RCC 7860 (cell line): ENCODE data around the gene TMEM219.

Source experiments
- DNase-seq: peaks from one replicate; pipeline ENCODE4 v3.0.0-alpha.2; 2015; ENCODE audit warnings: low spot score
- FAIRE-seq: peaks from 2 replicates; lab custom pipeline; 2012; peaks lifted over from hg19 to GRCh38; lab: Jason Lieb, UNC

The TMEM219 gene

DNA sequence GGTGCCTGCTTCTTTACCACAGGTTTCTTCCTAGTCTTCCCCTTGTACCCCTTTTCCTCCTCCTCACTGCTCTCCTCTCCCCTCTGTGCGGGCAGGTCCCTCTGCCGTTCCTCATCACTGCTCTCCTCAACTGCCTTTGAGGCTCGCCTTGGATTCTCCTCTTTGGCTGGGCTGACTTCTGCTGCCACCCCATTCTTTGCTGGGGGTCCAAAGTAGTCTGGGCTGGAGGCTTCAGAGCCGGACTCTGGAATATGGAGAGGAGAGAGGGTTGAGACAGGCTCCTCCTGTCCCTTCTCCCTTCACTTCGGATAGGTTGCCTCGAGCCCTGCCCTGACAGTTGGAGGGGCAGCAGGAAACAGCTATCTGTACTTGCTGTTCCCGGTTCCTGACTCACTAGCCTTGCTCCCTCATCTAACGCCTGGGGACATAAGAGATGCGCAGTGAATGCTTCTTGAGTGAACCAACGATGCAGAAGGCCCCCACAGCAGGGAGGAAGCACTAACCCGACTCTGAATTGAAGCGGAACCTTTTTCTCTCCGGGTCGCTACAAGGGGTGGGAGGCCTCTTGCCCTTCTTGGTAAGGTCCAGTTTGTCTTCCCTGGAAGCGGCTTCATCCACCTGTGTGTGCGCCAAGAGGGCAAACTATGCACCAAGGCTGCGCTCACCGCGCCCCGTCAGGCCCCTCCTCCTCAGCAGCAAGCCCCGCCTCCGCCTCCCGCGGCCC, 32.9 kb downstream of the TMEM219 start:
- no peak for FAIRE-seq
- DNase-seq, result peak; percentile 17

DNA sequence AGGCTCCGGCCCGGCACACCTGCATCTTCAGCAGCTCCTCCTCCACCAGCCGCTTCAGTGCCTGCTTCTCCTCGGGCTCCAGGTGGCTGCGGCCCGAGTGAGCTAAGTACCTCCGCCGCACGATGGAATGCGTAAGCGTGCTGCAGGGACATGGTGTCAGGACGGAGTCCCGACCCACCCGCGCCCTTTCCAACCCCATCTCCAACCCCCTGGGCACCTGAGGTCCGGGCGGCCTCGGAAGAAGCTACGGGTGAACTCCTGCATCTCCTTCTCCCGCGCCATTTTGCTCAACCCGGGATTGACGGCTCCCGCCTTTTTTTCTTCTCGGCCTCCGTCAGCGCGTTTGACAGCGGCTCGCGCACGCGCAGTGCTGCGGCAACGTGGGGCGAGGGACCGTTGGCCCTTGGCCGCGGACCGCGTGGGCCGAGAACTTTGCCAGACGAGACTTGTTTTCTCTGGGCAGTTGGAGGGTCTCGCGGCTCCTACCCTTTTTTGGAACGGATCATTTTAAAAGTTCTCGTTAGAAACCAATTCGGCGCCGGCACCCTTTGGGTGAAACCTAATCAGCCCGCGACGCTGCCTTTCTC, 33.5 kb downstream of the TMEM219 start, which contains the start of gene HIRIP3:
Gene HIRIP3, minus strand, starts transcription at position 294 of the 587 bp plus-strand sequence. Its CDS starts 12 bp downstream, at position 282.
- FAIRE-seq, result no peak
- peak; percentile 69 for DNase-seq

- DNase-seq, result peak; percentile 90
- peak; percentile 51 for FAIRE-seq
These were observed 34.3 kb downstream of the TMEM219 start, which contains the start of gene INO80E for GRCh38 chr16:29995911-29996765. Gene INO80E (plus strand): TSS chr16:29996241. CDS start chr16:29996311, 70 bp downstream.

DNA sequence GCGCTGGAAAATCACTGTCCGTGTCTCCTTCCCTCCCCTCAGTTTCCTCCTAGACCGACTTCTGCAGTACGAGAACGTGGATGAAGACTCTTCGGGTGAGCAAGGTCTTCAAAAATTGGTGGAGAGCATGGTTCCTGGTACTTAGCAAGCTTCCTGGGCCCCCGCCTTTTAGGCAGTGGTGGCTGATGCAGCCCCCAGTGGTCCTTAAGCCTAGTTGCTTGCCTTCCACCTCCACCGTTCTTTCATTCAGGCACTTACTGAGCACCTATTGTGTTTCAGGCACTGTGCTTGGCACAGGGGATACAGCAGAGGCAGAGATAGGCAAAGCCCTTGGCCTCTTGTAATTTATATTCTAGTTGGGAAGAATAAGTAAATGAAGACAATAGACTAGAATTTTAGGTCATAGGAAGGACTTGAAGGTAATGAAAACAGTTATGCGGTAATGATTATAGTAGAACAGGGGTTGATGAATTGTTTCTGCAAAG, 34.9 kb downstream of the TMEM219 start:
- no peak for FAIRE-seq
- DNase-seq, result no peak

GRCh38 chr16:29999605-30000004, 37.7 kb downstream of the TMEM219 start:
- DNase-seq (no peak), FAIRE-seq (no peak)

DNA sequence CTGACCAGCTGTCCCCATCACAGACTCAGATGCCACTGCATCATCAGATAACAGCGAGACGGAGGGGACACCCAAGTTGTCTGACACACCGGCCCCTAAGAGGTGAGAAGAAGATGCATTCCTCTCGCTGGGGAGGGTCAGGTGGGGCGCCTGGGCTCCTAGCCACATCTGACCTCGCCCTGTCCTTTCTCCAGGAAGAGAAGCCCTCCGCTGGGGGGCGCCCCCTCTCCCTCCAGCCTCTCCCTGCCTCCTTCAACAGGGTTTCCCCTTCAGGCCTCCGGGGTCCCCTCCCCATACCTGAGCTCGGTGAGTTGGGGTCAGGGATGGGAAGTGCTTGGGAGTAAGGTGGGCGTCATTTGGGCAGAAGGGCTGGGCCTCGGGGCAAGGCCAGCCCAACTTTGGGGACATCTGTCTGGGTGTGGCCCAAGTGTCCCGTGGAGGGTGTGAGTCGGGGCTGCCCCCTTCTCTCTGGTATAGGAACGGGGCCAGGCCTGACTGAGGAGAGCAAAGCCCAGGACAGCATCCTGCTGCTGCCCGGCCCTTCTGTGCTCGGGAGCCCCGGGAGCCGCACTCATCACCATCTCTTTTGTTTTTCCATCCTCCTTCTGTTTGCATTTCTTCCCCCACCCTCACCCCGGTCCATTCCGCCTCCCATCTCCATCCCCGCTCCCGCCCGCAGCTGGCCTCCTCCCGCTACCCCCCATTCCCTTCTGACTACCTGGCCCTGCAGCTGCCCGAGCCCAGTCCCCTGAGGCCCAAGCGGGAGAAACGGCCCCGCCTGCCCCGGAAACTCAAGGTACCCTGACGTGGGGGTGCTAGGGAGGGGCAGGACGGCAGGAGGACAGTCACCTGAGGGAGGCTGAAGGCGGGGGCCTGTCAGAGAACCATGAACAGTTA, 39.1 kb downstream of the TMEM219 start:
- DNase-seq (no peak), FAIRE-seq (no peak)

DNA sequence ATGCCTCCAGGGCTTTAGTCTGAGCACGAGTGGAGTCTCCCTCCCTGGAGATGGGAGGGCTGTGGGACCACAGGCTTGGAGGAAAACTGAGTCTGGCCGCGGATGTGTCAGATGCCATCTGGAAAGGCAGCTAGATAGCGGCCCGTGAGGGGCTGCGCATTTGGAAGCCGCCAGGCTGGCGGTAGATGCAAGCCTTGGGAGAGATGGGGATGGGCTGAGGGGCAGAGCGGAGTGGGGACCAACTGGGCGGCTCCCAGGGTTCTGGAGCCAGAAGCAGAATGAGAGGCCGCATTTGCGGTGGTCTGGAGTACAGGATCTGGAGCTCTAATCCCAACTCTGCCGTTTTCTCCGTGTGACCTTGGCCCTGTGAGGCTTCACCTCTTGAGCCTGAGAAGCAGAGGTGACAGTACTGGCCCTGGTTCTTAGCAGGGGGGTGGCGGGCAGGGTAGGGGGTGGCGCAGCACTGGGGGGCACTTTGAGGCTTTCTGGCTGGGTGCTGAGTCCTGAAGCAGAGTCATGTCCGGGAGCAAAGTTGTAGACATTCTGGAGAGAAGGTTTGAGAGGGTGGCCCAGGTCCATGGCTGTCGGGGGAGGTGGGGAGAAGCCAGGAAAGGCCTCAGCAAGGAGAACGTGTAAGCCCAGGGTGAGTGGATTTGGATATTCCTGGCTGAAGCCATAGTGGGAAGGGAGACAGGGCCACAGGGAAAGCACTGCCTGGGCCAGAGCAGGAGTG, 40.9 kb downstream of the TMEM219 start:
- FAIRE-seq, result no peak
- DNase-seq, result no peak

DNA sequence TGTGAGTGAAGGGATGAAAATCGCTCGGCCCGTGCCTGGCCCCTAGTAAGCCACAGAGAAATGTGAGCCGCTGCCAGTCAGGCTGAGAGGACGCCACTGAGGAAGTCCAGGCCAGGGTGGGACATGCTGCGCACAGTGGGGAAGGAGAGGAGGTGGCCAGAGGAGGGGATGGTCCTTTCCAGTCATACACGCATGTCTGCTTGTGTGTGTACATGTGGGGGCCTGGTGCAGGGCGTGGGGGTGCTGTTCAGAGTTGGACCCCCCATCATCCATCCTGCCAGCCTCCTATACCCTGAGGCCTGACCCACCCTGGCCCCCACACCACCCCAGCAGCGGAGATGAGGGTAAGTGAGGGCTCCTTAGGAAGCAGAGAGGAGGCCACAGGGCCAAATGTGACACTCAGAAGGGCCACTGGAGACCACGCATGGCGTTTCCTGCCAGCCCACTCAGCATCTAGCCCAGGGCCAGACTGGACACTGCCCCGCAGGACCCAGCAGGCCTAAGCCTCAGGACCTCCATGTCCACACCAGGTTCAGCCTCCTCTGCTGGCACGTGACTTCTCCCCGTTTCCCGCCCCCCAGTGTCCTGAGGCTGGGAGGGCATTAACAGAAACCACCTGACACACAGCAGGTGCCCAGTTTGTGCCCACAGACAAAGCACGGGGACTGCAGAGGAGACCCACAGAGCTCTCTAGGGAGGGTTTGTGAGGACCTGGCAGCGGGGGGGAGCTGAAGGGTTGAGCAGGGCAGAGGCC, 42.0 kb downstream of the TMEM219 start:
- no peak for FAIRE-seq

GRCh38 chr16:30004424-30004776, 42.5 kb downstream of the TMEM219 start:
- no peak for DNase-seq
- no peak for FAIRE-seq

More for the DNA sequence above, 42.0 kb downstream of the TMEM219 start:
- DNase-seq, result no peak

DNA sequence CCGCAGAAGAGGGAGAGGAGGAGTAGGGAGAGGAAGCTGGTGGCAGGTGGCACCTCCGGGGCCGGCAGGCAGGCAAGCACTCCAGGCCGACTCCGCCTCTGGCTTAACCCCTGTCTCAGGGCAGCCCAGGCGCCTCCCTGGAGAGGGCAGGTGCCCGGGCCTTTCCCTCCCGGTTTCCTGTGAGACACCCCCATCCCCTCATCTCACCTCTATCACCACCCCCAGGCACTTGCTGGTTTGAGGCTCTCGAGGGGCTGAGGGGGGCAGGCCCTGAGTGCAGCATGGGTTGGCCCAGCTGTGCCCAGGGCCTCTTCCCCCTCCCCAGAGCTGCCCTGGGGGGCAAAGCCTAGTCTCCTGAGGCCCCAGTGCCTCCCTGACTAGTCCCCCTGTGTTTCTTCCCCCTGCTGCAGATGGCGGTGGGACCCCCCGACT, 42.9 kb downstream of the TMEM219 start:
- no peak for DNase-seq
- FAIRE-seq, result no peak

GRCh38 chr16:30005341-30006094, 43.6 kb downstream of the TMEM219 start:
- FAIRE-seq (no peak), DNase-seq (peak; percentile 13)

DNA sequence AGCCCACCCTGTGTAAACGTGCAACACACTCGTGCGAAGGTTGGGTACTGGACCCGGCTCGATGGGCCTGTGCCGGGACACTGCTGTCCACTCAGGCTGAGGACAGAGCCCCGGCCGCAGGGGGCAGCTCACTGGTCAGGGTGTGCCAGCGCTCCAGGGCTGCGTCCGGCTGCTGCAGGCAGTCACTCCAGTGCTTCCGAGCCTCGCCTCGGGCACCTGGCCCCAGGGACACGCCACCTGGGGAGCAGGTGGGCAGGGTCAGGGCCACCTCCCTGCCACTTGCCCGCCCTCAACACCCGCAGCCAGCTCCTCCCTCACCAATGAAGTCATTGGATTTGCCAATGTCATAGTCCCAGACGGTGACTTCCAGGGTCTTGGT, 44.2 kb downstream of the TMEM219 start:
- no peak for FAIRE-seq
- no peak for DNase-seq

DNA sequence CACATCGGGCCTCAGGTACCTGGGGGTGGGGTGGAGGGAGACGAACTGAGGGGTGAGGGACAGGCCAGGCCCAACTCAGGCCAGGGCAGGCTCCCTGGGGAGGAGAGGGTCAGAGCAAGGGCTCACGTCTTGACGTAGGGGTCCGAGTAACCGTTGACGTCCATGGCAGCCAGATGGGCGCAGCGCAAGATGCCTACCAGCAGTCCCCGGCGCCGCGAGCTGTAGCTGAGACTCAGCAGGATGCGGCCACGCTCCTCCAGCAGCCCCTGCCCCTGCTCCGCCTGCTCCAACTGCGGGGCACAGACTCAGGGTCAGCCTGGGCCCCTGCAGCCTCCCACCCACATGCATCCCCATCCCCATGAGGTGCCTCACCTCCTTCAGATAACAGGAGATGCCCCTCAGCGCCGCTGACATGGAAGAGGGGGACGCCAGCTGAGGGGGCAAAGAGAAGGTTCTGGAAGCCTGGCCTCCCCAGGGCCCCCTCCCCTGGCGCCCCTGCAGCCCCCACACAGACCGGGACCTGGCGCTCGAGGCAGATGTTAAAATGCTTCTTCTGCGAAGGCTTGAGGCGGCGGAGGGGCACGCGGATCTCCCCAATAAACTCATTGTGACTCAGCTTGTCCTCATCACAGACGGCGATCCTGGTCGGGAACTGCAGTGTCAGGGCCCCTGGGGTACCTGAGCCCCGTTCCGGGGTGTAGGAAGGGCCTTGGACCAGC, 44.9 kb downstream of the TMEM219 start:
- FAIRE-seq (no peak), DNase-seq (no peak)

- no peak for FAIRE-seq
- DNase-seq, result no peak
These were observed 45.6 kb downstream of the TMEM219 start for GRCh38 chr16:30007378-30007895.

GRCh38 chr16:30009085-30009862, 47.4 kb downstream of the TMEM219 start:
- DNase-seq, result no peak
- no peak for FAIRE-seq

- DNase-seq, result no peak
- FAIRE-seq, result no peak
These were observed 48.3 kb downstream of the TMEM219 start for GRCh38 chr16:30009990-30010843.
